Breast epithelium (tissue), 3 donors: ENCODE measurements around the gene OTOS.

Source experiments
- POLR2A ChIP-seq: fragments of 450-650 bp; IDR thresholded peaks from one replicate; pipeline ENCODE4 v1.6.1; 2016; ENCODE audit warnings: antibody characterized with exemption, mild to moderate bottlenecking, moderate library complexity
- POLR2AphosphoS5 ChIP-seq, 3 donors: sonication (generic); formaldehyde crosslinking; IDR thresholded peaks; one replicate each; pipeline ENCODE4 v1.6.1; 2017; ENCODE audit warnings: antibody characterized with exemption in 3 of 3
- TF ChIP-seq, protein P1 (sequence below), 3 donors: fragments of 450-650 bp; IDR thresholded peaks; one replicate each; pipeline ENCODE4 v1.5.1; 2016 to 2017; ENCODE audit warnings: antibody characterized with exemption in 3 of 3, mild to moderate bottlenecking in 3 of 3, moderate library complexity in 3 of 3

DNA sequence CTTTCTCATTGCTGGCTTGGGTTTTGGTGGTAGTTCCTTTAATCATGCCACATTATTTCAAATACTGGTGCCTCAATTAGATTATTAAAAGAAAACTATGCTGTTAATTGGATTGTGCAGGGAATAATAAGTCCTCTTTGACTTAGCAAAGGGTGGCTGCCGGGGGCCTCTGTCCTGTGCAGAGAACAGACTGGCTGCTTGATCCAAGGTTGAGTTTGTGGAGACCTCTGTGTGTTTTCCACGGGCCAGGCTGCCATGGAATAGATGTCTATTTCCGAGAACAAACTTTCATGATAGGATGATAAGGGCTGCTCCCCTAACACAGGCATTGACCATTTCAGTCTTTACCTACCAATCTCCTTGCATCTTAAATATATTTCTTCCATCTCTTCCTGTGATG is 30.4 kb upstream of the OTOS start:
- TF ChIP-seq, protein P1, sequence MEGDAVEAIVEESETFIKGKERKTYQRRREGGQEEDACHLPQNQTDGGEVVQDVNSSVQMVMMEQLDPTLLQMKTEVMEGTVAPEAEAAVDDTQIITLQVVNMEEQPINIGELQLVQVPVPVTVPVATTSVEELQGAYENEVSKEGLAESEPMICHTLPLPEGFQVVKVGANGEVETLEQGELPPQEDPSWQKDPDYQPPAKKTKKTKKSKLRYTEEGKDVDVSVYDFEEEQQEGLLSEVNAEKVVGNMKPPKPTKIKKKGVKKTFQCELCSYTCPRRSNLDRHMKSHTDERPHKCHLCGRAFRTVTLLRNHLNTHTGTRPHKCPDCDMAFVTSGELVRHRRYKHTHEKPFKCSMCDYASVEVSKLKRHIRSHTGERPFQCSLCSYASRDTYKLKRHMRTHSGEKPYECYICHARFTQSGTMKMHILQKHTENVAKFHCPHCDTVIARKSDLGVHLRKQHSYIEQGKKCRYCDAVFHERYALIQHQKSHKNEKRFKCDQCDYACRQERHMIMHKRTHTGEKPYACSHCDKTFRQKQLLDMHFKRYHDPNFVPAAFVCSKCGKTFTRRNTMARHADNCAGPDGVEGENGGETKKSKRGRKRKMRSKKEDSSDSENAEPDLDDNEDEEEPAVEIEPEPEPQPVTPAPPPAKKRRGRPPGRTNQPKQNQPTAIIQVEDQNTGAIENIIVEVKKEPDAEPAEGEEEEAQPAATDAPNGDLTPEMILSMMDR (IDR thresholded peaks at IDR 0.05): no peak
- TF ChIP-seq POLR2A: no peak
- no peak for TF ChIP-seq POLR2AphosphoS5 (IDR thresholded peaks at IDR 0.05)
